Astrocyte of the cerebellum (primary cell): Measurements from ENCODE around the gene THSD4.

ENCODE experiments used
- DNase-seq: peaks from one replicate; pipeline ENCODE4 v3.0.0-alpha.2; 2011; ENCODE audit warnings: low read depth
- H3K4me3 ChIP-seq: 2 replicates; pipeline ENCODE4 v1.5.1; 2011; ENCODE audit warnings: mild to moderate bottlenecking, low read depth, low read length, moderate library complexity
- CTCF ChIP-seq: IDR thresholded peaks from 2 replicates; pipeline ENCODE4 v1.5.1; 2012; ENCODE audit warnings: low read length, low read depth, moderate library complexity, mild to moderate bottlenecking; ENCODE audit errors: missing control alignments
- in situ Hi-C: cut with HindIII; loops from 2 replicates; pipeline ENCODE4 v1.10.0; 2017; ENCODE audit warnings: low sequenced_read_pairs

The THSD4 gene

DNA sequence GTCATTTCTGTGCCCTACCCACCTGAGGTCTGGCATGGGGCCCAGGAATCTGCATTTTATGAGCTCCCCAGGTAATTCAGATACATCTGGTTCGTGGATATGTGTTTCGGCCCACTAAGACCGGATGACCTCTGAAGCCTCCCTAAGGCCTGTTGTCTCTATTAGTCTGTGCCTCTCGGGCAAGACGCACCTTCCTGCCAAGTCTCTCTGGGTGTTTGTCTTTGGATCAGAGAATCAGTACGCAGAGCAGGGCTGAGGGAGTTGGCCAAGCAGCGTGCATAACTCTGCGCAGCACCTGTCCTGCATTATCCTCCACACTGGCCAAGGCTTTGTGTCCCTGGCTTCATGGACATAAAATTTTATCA lies 181.0 kb downstream of the THSD4 start:
- no peak overlapping the region for H3K4me3 ChIP-seq
- no peak for DNase-seq
- in situ Hi-C loops = no loop called here
- TF ChIP-seq CTCF = no peak

- in situ Hi-C loops = no loop called here
- no peak for TF ChIP-seq CTCF
- DNase-seq = peak; percentile 29
- no peak overlapping the region for H3K4me3 ChIP-seq
Observed at GRCh38 chr15:71301958-71302621, 186.8 kb downstream of the THSD4 start.

DNA sequence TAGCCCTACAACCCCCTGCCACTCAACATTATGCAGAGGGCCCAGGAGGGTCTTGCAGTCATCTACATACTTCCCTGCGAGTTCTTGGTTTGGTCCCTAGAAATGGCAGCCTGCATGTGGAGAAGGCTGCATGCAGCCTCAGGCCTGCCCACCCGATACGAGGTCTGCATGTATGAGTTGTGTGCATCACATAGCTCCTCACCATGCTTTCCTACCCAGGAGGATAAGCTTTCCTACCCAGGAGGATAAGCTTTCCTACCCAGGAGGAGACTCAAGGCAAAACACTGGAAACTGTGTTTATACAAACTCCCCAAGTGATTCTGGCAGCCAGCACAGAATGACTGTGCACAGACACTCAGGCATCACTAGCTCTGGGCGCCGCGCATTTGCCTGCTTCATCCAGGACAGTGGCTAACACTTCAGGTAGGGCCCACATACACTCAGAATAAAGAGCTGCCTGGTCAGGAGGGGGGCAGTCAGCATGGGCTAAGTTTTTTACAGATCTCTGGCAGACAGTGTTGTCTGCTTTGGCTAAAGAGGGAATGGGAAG lies 187.7 kb downstream of the THSD4 start:
- TF ChIP-seq CTCF = no peak
- DNase-seq = no peak
- no peak overlapping the region for H3K4me3 ChIP-seq
- in situ Hi-C loops = no loop called here

DNA sequence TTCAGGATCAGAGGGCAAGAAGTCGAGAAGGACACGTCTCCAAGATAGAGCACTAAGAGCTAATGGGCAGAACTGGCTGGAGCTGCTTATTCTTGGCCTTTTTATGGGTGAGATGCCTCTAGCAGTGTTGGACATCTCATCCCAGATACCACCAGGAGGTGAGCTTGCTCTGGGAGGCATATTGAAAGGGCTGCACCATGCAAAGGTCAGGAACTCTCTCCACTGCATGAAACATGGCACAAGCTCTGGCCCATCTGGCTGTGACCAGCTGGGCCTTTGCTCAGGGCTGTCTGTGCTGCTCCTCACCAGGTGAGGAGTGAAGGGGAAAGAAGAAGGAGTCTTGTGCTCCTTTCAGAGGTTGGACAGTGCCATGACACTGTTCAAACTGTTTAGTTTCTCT lies 188.7 kb downstream of the THSD4 start:
- DNase-seq = no peak

GRCh38 chr15:71304681-71305080 lies 189.4 kb downstream of the THSD4 start:
- in situ Hi-C loops = no loop called here
- H3K4me3 ChIP-seq = no peak overlapping the region
- no peak for TF ChIP-seq CTCF
- no peak for DNase-seq

More for the DNA sequence above, 188.7 kb downstream of the THSD4 start:
- no peak for TF ChIP-seq CTCF
- H3K4me3 ChIP-seq = no peak overlapping the region
- in situ Hi-C loops = no loop called here

DNA sequence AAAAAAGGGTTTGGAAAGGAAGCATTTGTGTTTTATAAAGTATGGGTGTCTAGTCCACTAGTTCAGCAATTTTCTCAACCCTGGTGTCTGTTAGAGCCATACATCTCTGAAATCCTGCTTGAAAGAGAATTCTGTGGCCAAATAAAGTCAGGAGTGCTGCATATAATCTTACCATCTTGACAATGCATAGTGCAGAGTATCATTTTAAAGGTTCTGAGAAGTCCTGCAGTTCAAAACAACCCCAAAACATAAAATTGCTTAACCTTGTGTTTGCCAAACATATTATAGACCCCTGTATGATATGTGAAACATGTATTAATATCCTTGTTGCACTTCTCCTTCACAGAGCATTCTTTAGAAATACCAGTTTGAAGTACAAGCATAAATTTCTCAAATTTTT lies 191.3 kb downstream of the THSD4 start:
- in situ Hi-C loops = no loop called here
- DNase-seq = no peak
- no peak overlapping the region for H3K4me3 ChIP-seq
- TF ChIP-seq CTCF = no peak
